ENCODE results near the gene STK32A. TPM values are rescaled to one million over a fixed set of nuclear protein-coding genes. Genes with fewer than 3 reads are reported as not detected.

Gene STK32A
- total RNA-seq, 4 donors from 2014 or later: 5.1 to 27.4 (median 7.0) TPM

GRCh38 chr5:147417135-147417813 is 182.4 kb downstream of the STK32A start:
- no peak overlapping the region for H3K27ac ChIP-seq
- H3K4me1 ChIP-seq: peaks cover 19% of the 10 kb centered on the region
- H3K36me3 ChIP-seq: peaks cover 9% of the 10 kb centered on the region
- 34% methylated on average over 5 of the region's 5 CpGs for WGBS
- DNase-seq (ENCODE audit: low spot score in 2 of 2): no peak
- no peaks in the 10 kb centered on the region for H3K27me3 ChIP-seq
- no peak overlapping the region for H3K4me3 ChIP-seq
- H3K9me3 ChIP-seq: no peaks in the 10 kb centered on the region
- TF ChIP-seq POLR2AphosphoS5 (IDR thresholded peaks at IDR 0.05) (no peak), EP300 (IDR thresholded peaks at IDR 0.05) (no peak), POLR2A (IDR thresholded peaks at IDR 0.05) (no peak), CTCF (IDR thresholded peaks at IDR 0.05) (no peak)

- peaks cover 19% of the 10 kb centered on the region for H3K4me1 ChIP-seq
- no peak overlapping the region for H3K27ac ChIP-seq
- DNase-seq (ENCODE audit: low spot score in 2 of 2): no peak
- H3K27me3 ChIP-seq: no peaks in the 10 kb centered on the region
- H3K4me3 ChIP-seq: no peak overlapping the region
- WGBS: 85% methylated on average over 2 of the region's 2 CpGs
- H3K36me3 ChIP-seq: peaks cover 5% of the 10 kb centered on the region
- no peaks in the 10 kb centered on the region for H3K9me3 ChIP-seq
- no peak for TF ChIP-seq EP300 (IDR thresholded peaks at IDR 0.05)
- no peak for TF ChIP-seq POLR2A (IDR thresholded peaks at IDR 0.05)
- TF ChIP-seq POLR2AphosphoS5 (IDR thresholded peaks at IDR 0.05): no peak
- no peak for TF ChIP-seq CTCF (IDR thresholded peaks at IDR 0.05)
These were observed 183.8 kb downstream of the STK32A start for GRCh38 chr5:147418613-147419012.

GRCh38 chr5:147426640-147427327 is 192.0 kb downstream of the STK32A start:
- Histone ChIP-seq H3K36me3 (no peaks in the 10 kb centered on the region), H3K27ac (peak overlapping the region; percentile 40), H3K4me1 (peaks cover 20% of the 10 kb centered on the region), H3K9me3 (no peaks in the 10 kb centered on the region), H3K27me3 (no peaks in the 10 kb centered on the region), H3K4me3 (no peak overlapping the region)
- WGBS: 78% methylated on average over 3 of the region's 3 CpGs
- no peak for DNase-seq (ENCODE audit: low spot score in 2 of 2)
- TF ChIP-seq CTCF (IDR thresholded peaks at IDR 0.05): no peak
- no peak for TF ChIP-seq POLR2A (IDR thresholded peaks at IDR 0.05)
- no peak for TF ChIP-seq EP300 (IDR thresholded peaks at IDR 0.05)
- TF ChIP-seq POLR2AphosphoS5 (IDR thresholded peaks at IDR 0.05): no peak

- WGBS: 29% methylated on average over 1 of the region's 1 CpG
- Histone ChIP-seq H3K9me3 (no peaks in the 10 kb centered on the region), H3K27ac (no peak overlapping the region), H3K4me3 (no peak overlapping the region), H3K36me3 (no peaks in the 10 kb centered on the region), H3K27me3 (no peaks in the 10 kb centered on the region), H3K4me1 (peaks cover 20% of the 10 kb centered on the region)
- TF ChIP-seq POLR2AphosphoS5 (IDR thresholded peaks at IDR 0.05) (no peak), CTCF (IDR thresholded peaks at IDR 0.05) (no peak), POLR2A (IDR thresholded peaks at IDR 0.05) (no peak), EP300 (IDR thresholded peaks at IDR 0.05) (no peak)
- no peak for DNase-seq (ENCODE audit: low spot score in 2 of 2)
These were observed 192.9 kb downstream of the STK32A start for GRCh38 chr5:147427521-147428401.
